ENCODE results near the gene ADCY2.

GRCh38 chr5:7597059-7597642 lies 201.2 kb downstream of the ADCY2 start:
- TF ChIP-seq ZNF513 (tag by site-specific recombination; IDR thresholded peaks at IDR 0.05), result no peak
- no peak for TF ChIP-seq TCF7L2 (IDR thresholded peaks at IDR 0.05; ENCODE audit: borderline replicate concordance, low read depth, low read length)
- no peak for TF ChIP-seq ZNF112 (tag by site-specific recombination; IDR thresholded peaks at IDR 0.05)
- no peak for TF ChIP-seq YY1 (tag by site-specific recombination; IDR thresholded peaks at IDR 0.05)
- TF ChIP-seq CTCF (tag by site-specific recombination; IDR thresholded peaks at IDR 0.05), result no peak
- TF ChIP-seq ZBTB26 (tag by site-specific recombination; optimal IDR thresholded peaks at IDR 0.05), result no peak
- TF ChIP-seq ZNF830 (tag by site-specific recombination; IDR thresholded peaks at IDR 0.05; ENCODE audit: low read depth), result no peak
- TF ChIP-seq ZNF114 (tag by site-specific recombination; IDR thresholded peaks at IDR 0.05), result no peak
- no peak for TF ChIP-seq BCL11A (tag by site-specific recombination; IDR thresholded peaks at IDR 0.05; ENCODE audit: low read depth)
- TF ChIP-seq ZNF146 (tag by site-specific recombination; IDR thresholded peaks at IDR 0.05), result no peak
- no peak for TF ChIP-seq MYNN (tag by site-specific recombination; IDR thresholded peaks at IDR 0.05; ENCODE audit: borderline replicate concordance)
- no peak for TF ChIP-seq KLF7 (tag by site-specific recombination; IDR thresholded peaks at IDR 0.05; ENCODE audit: borderline replicate concordance)

Data from HEK293 (cell line).